WTC11 (cell line): ENCODE measurements around the gene CCNYL1. TPM values are rescaled to one million over a fixed set of nuclear protein-coding genes. Genes with fewer than 3 reads are reported as not detected.
A peak's percentile ranks its signal among the peaks of the same experiment; 100 is the strongest.

ENCODE experiments used
- ATAC-seq: fragments of 200-7000 bp; cut with Tn5 transposase; 2 replicates; pipeline ENCODE4 v1.10.0; 2021; ENCODE audit warnings: mild to moderate bottlenecking, moderate library complexity
- CTCF ChIA-PET: fragments of 300-600 bp; sonication (Branson Sonifier 250); formaldehyde crosslinking; loops from one replicate; lab custom pipeline; 2021; ENCODE audit warnings: antibody characterized with exemption; lab: Charles Lee
- POLR2A ChIA-PET: fragments of 350-600 bp; sonication (Branson Sonifier 250); formaldehyde crosslinking; loops from one replicate; lab custom pipeline; 2021; ENCODE audit warnings: antibody characterized with exemption; lab: Charles Lee
- DNase-seq: peaks from one replicate; pipeline ENCODE4 v3.0.0; 2021; ENCODE audit warnings: low spot score
- H3K27ac Mint-ChIP-seq: 2 replicates; pipeline ENCODE4 v1.8.0; 2021; ENCODE audit warnings: mixed read lengths
- H3K27me3 Mint-ChIP-seq: 2 replicates; pipeline ENCODE4 v1.8.0; 2021; ENCODE audit warnings: low read depth, mild to moderate bottlenecking, moderate library complexity, mixed read lengths
- H3K36me3 Mint-ChIP-seq: 2 replicates; pipeline ENCODE4 v1.8.0; 2021; ENCODE audit warnings: mixed read lengths
- H3K4me1 Mint-ChIP-seq: 2 replicates; pipeline ENCODE4 v1.8.0; 2022; ENCODE audit warnings: mixed read lengths
- H3K4me3 Mint-ChIP-seq: 2 replicates; pipeline ENCODE4 v1.8.0; 2021; ENCODE audit warnings: mild to moderate bottlenecking, moderate library complexity, mixed read lengths
- H3K9me3 Mint-ChIP-seq: 2 replicates; pipeline ENCODE4 v1.8.0; 2021; ENCODE audit warnings: mixed read lengths
- ATF3 ChIP-seq: sonication (generic); formaldehyde crosslinking; conservative IDR thresholded peaks from 2 replicates; pipeline ENCODE4 v1.8.1; 2022; ENCODE audit warnings: mild to moderate bottlenecking, missing genetic modification reagents
- ATF6 ChIP-seq: sonication (generic); formaldehyde crosslinking; IDR thresholded peaks from 2 replicates; pipeline ENCODE4 v1.8.1; 2023; ENCODE audit warnings: mild to moderate bottlenecking, missing genetic modification reagents
- CBFB ChIP-seq: sonication (generic); formaldehyde crosslinking; IDR thresholded peaks from 2 replicates; pipeline ENCODE4 v1.8.1; 2022; ENCODE audit warnings: mild to moderate bottlenecking, low read depth, missing genetic modification reagents
- CDX4 ChIP-seq: fragments of 250-450 bp; sonication (Bioruptor Pico); IDR thresholded peaks from 2 replicates; pipeline ENCODE4 v1.9.0; 2021; ENCODE audit warnings: moderate library complexity, mild to moderate bottlenecking, inconsistent platforms, borderline replicate concordance
- CREM ChIP-seq: sonication (generic); formaldehyde crosslinking; IDR thresholded peaks from 2 replicates; pipeline ENCODE4 v1.8.1; 2022; ENCODE audit warnings: mild to moderate bottlenecking, missing genetic modification reagents, moderate library complexity
- CTCF ChIP-seq: fragments of 200-600 bp; IDR thresholded peaks from 2 replicates; pipeline ENCODE4 v1.8.0; 2022; ENCODE audit warnings: antibody characterized with exemption
- E2F5 ChIP-seq: sonication (generic); formaldehyde crosslinking; IDR thresholded peaks from 2 replicates; pipeline ENCODE4 v1.8.1; 2022; ENCODE audit warnings: mild to moderate bottlenecking, moderate library complexity, missing genetic modification reagents
- FOXJ3 ChIP-seq: sonication (generic); formaldehyde crosslinking; IDR thresholded peaks from 2 replicates; pipeline ENCODE4 v1.9.0; 2021; ENCODE audit warnings: missing genetic modification reagents, mild to moderate bottlenecking, borderline replicate concordance
- GABPB1 ChIP-seq: sonication (generic); formaldehyde crosslinking; IDR thresholded peaks from 2 replicates; pipeline ENCODE4 v1.8.1; 2023; ENCODE audit warnings: mild to moderate bottlenecking, missing genetic modification reagents
- HMGA2 ChIP-seq: fragments of 250-450 bp; sonication (Bioruptor Pico); IDR thresholded peaks from 2 replicates; pipeline ENCODE4 v1.4.0; 2021; ENCODE audit warnings: mild to moderate bottlenecking, moderate library complexity
- JAZF1 ChIP-seq: fragments of 250-450 bp; sonication (Bioruptor Pico); IDR thresholded peaks from 2 replicates; pipeline ENCODE4 v1.9.0; 2021; ENCODE audit warnings: moderate library complexity, mild to moderate bottlenecking, inconsistent platforms
- NR1H2 ChIP-seq: sonication (generic); formaldehyde crosslinking; IDR thresholded peaks from 2 replicates; pipeline ENCODE4 v1.9.0; 2021; ENCODE audit warnings: mild to moderate bottlenecking, moderate library complexity, missing genetic modification reagents
- NR2C2 ChIP-seq: sonication (generic); formaldehyde crosslinking; IDR thresholded peaks from 2 replicates; pipeline ENCODE4 v1.8.0; 2022; ENCODE audit warnings: mild to moderate bottlenecking, missing genetic modification reagents
- NR3C1 ChIP-seq: sonication (generic); formaldehyde crosslinking; conservative IDR thresholded peaks from 2 replicates; pipeline ENCODE4 v1.8.1; 2023; ENCODE audit warnings: low read depth, mild to moderate bottlenecking, missing genetic modification reagents
- PRDM15 ChIP-seq: sonication (generic); formaldehyde crosslinking; IDR thresholded peaks from 2 replicates; pipeline ENCODE4 v1.8.0; 2022; ENCODE audit warnings: missing genetic modification reagents
- SOX15 ChIP-seq: fragments of 250-450 bp; sonication (Bioruptor Pico); IDR thresholded peaks from 2 replicates; pipeline ENCODE4 v1.9.0; 2021; ENCODE audit warnings: mild to moderate bottlenecking
- SP1 ChIP-seq: sonication (generic); formaldehyde crosslinking; conservative IDR thresholded peaks from 2 replicates; pipeline ENCODE4 v1.8.1; 2022; ENCODE audit warnings: missing genetic modification reagents
- STAT6 ChIP-seq: sonication (generic); formaldehyde crosslinking; conservative IDR thresholded peaks from 2 replicates; pipeline ENCODE4 v1.8.1; 2023; ENCODE audit warnings: mild to moderate bottlenecking, low read depth, missing genetic modification reagents, moderate library complexity
- total RNA-seq: library from RNA; stranded (reverse); gene quantifications from 3 replicates; pipeline ENCODE4 v1.2.3, GENCODE V29; 2021
- TF ChIP-seq, protein P1 (sequence below): sonication (generic); formaldehyde crosslinking; IDR thresholded peaks from 2 replicates; pipeline ENCODE4 v1.8.1; 2023; ENCODE audit warnings: mild to moderate bottlenecking, missing genetic modification reagents

The CCNYL1 gene
- total RNA-seq, 1 experiment from 2014 or later, result 31.6 TPM

- H3K4me3 Mint-ChIP-seq, result no peak overlapping the region
- ChIA-PET POLR2A (interaction anchor here (0.7 to 2.1 kb wide), 4 partner anchors 13 to 85 kb away, joined by 3 to 6 read pairs (median 4); partner anchors contain the start of gene CCNYL1), CTCF (interaction anchor here (0.6 to 1.9 kb wide), 10 partner anchors 10 to 248 kb away, joined by 3 to 7 read pairs (median 4); partner anchors contain the start of gene FZD5)
- H3K27me3 Mint-ChIP-seq, result peaks cover 3% of the 10 kb centered on the region; the same call in 1 of the 2 replicates
- no peaks in the 10 kb centered on the region for H3K9me3 Mint-ChIP-seq
- ATAC-seq (peak; percentile 38), DNase-seq (no peak)
- no peaks in the 10 kb centered on the region for H3K36me3 Mint-ChIP-seq
- H3K4me1 Mint-ChIP-seq, result peaks cover 34% of the 10 kb centered on the region
- peak overlapping the region; percentile 77 for H3K27ac Mint-ChIP-seq
- TF ChIP-seq CREM, result no peak
- no peak for TF ChIP-seq JAZF1 (CRISPR knock-in tag)
- TF ChIP-seq ATF6 (CRISPR knock-in tag), result no peak
- TF ChIP-seq ATF3 (CRISPR knock-in tag), result no peak
- TF ChIP-seq, protein P1, sequence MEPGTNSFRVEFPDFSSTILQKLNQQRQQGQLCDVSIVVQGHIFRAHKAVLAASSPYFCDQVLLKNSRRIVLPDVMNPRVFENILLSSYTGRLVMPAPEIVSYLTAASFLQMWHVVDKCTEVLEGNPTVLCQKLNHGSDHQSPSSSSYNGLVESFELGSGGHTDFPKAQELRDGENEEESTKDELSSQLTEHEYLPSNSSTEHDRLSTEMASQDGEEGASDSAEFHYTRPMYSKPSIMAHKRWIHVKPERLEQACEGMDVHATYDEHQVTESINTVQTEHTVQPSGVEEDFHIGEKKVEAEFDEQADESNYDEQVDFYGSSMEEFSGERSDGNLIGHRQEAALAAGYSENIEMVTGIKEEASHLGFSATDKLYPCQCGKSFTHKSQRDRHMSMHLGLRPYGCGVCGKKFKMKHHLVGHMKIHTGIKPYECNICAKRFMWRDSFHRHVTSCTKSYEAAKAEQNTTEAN (CRISPR knock-in tag), result no peak
- 0 out of 2 replicates have a peak, but pooled peaks have one; percentile 38 for TF ChIP-seq GABPB1 (CRISPR knock-in tag)
- no peak for TF ChIP-seq FOXJ3
- no peak for TF ChIP-seq CTCF
These were observed 80.9 kb downstream of the CCNYL1 start for GRCh38 chr2:207792244-207792785.

DNA sequence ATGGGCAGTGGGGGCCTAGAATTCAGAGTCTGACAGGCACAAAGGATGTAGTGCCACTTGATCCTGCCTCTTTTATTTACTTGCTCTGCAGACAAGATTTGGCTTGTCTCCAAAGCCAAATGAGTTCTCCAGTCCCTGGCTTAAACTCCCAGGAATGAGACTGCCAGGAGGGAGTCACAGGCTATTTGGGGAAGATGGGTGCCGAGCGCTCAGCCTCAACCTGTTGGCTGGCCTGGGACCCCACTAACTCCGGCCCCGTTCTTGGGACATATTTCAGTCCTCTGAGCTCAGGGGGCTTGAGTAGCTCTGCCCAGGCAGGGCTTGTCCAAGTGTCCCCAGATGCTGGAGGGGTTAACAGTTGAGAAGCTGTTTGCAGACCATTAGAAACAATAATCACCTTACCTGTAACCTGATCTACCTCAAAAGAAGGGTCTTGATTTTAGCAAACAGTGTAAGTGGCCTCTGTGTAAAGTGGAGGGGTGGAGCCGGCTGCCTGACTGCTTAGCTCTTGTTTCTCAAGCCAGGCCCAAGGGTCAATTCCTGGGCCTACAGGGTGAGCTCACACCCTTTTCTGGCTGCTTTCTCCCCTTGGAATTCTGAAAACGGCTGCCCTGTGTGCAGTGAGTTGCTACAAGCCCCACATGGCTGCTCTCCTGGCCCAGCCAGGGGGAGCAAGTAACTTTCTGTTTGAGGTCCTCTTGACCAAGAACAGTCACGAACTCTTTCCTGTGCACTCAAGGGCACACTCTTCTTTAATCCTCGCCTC, 85.3 kb downstream of the CCNYL1 start:
- H3K27ac Mint-ChIP-seq, result peak overlapping the region; percentile 98
- CTCF ChIA-PET, result interaction anchor here (1.0 to 1.8 kb wide), 10 partner anchors 15 to 244 kb away, joined by 3 to 18 read pairs (median 6); partner anchors contain the start of gene FZD5
- TF ChIP-seq PRDM15 (CRISPR knock-in tag) (no peak), HMGA2 (CRISPR knock-in tag) (no peak), CDX4 (no peak), NR1H2 (CRISPR knock-in tag) (no peak), CBFB (CRISPR knock-in tag) (no peak), SP1 (CRISPR knock-in tag) (0 out of 2 replicates have a peak, but pooled peaks have one; percentile 41), NR2C2 (CRISPR knock-in tag) (no peak), SOX15 (CRISPR knock-in tag) (no peak), NR3C1 (CRISPR knock-in tag) (no peak), E2F5 (no peak), STAT6 (no peak)

More for the DNA sequence above, 85.3 kb downstream of the CCNYL1 start:
- ATAC-seq (peak; percentile 89), DNase-seq (peak; percentile 53)
- Mint-ChIP-seq H3K9me3 (no peaks in the 10 kb centered on the region), H3K27me3 (peaks cover 3% of the 10 kb centered on the region; the same call in 1 of the 2 replicates), H3K4me3 (no peak overlapping the region), H3K4me1 (peaks cover 37% of the 10 kb centered on the region), H3K36me3 (no peaks in the 10 kb centered on the region)
- POLR2A ChIA-PET, result interaction anchor here (1.0 to 1.1 kb wide), 2 partner anchors 14 to 21 kb away, joined by 3 read pairs; no protein-coding TSS in a partner anchor
